ENCODE measurements around the gene PMEPA1. TPM values are rescaled to one million over a fixed set of nuclear protein-coding genes. Genes with fewer than 3 reads are reported as not detected.

The PMEPA1 gene
- total and polyA plus RNA-seq, 7 donors = 3.6 to 23.3 (median 6.5) TPM

DNA sequence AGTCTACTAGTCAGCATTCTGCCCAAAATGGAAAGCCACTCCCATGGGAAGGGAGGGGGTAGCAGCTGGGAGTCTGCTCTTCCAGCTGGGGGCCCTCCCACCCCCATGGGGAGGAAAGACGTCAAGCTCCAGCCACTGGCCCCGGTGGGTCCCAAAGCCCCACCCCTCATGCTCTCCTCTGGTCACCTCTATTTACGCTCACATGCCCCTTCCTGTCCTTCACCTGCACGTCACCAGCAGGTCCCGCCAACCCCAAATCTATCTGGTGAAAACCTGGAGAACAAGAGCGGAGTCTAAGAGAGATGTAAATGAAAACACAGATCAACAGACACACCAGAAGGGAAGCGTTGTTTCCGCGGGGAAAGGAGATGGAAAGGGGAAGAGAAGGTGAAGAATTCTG lies 59.5 kb downstream of the PMEPA1 start:
- no peak for DNase-seq
- Histone ChIP-seq H3K27ac (no peak overlapping the region), H3K36me3 (peaks cover 0 to 23% (median 6%) of the 10 kb centered on the region in 4 donors), H3K4me1 (peaks cover 0 to 4% (median 0%) of the 10 kb centered on the region in 4 donors), H3K27me3 (no peaks in the 10 kb centered on the region), H3K4me3 (no peak overlapping the region), H3K9me3 (peaks cover 0 to 4% (median 0%) of the 10 kb centered on the region in 4 donors)
- TF ChIP-seq POLR2A (IDR thresholded peaks at IDR 0.05) (no peak), POLR2AphosphoS5 (IDR thresholded peaks at IDR 0.05) (no peak), EP300 (IDR thresholded peaks at IDR 0.05) (no peak)
- TF ChIP-seq, protein P1, sequence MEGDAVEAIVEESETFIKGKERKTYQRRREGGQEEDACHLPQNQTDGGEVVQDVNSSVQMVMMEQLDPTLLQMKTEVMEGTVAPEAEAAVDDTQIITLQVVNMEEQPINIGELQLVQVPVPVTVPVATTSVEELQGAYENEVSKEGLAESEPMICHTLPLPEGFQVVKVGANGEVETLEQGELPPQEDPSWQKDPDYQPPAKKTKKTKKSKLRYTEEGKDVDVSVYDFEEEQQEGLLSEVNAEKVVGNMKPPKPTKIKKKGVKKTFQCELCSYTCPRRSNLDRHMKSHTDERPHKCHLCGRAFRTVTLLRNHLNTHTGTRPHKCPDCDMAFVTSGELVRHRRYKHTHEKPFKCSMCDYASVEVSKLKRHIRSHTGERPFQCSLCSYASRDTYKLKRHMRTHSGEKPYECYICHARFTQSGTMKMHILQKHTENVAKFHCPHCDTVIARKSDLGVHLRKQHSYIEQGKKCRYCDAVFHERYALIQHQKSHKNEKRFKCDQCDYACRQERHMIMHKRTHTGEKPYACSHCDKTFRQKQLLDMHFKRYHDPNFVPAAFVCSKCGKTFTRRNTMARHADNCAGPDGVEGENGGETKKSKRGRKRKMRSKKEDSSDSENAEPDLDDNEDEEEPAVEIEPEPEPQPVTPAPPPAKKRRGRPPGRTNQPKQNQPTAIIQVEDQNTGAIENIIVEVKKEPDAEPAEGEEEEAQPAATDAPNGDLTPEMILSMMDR (IDR thresholded peaks at IDR 0.05) = no peak
- 68 to 69% methylated on average over 9 of the region's 9 CpGs for WGBS, 2 donors
- intact Hi-C loops (cut with DNase I) = loop anchor here (5.0 kb wide), 1 partner anchor 437 kb away; no protein-coding TSS in a partner anchor

DNA sequence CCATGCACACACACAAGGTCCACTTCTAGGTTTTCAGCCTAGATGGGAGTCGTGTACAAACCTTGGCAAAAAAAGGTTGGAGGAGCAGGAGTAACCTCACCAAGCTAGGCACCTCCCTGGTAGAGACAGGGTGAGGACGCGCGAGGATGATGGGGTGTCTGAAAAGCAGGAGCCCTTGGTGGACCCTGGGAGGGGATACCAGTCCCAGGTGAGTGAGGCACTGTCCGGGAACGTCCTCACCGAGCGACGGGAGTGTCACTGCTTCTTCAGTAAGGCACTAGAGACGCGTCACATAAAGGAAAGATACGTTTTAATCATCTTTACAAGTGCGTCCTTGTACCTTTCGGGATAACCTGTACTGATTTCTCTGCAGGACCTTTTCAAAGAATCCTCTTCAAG lies 60.2 kb downstream of the PMEPA1 start:
- H3K4me1 ChIP-seq = peaks cover 0 to 3% (median 0%) of the 10 kb centered on the region in 4 donors
- DNase-seq = no peak
- peaks cover 0 to 23% (median 6%) of the 10 kb centered on the region in 4 donors for H3K36me3 ChIP-seq
- 93 to 94% methylated on average over 14 of the region's 14 CpGs for WGBS, 2 donors
- TF ChIP-seq POLR2AphosphoS5 (IDR thresholded peaks at IDR 0.05) (no peak), EP300 (IDR thresholded peaks at IDR 0.05) (no peak), POLR2A (IDR thresholded peaks at IDR 0.05) (no peak)
- TF ChIP-seq, protein P1 (IDR thresholded peaks at IDR 0.05) = no peak
- no peak overlapping the region for H3K27ac ChIP-seq
- H3K9me3 ChIP-seq = peaks cover 0 to 4% (median 0%) of the 10 kb centered on the region in 4 donors
- no peaks in the 10 kb centered on the region for H3K27me3 ChIP-seq
- intact Hi-C loops (cut with DNase I) = loop anchor here (5.0 kb wide), 1 partner anchor 438 kb away; no protein-coding TSS in a partner anchor
- no peak overlapping the region for H3K4me3 ChIP-seq

DNA sequence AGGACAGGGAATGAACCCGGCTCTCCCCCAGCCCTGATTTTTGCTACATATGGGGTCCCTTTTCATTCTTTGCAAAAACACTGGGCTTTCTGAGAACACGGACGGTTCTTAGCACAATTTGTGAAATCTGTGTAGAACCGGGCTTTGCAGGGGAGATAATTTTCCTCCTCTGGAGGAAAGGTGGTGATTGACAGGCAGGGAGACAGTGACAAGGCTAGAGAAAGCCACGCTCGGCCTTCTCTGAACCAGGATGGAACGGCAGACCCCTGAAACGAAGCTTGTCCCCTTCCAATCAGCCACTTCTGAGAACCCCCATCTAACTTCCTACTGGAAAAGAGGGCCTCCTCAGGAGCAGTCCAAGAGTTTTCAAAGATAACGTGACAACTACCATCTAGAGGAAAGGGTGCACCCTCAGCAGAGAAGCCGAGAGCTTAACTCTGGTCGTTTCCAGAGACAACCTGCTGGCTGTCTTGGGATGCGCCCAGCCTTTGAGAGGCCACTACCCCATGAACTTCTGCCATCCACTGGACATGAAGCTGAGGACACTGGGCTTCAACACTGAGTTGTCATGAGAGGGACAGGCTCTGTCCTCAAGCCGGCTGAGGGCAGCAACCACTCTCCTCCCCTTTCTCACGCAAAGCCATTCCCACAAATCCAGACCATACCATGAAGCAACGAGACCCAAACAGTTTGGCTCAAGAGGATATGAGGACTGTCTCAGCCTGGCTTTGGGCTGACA lies 60.8 kb downstream of the PMEPA1 start:
- H3K36me3 ChIP-seq = peaks cover 0 to 23% (median 6%) of the 10 kb centered on the region in 4 donors
- intact Hi-C loops (cut with DNase I) = no loop called here
- no peaks in the 10 kb centered on the region for H3K4me1 ChIP-seq
- peaks cover 0 to 4% (median 0%) of the 10 kb centered on the region in 4 donors for H3K9me3 ChIP-seq
- no peaks in the 10 kb centered on the region for H3K27me3 ChIP-seq
- TF ChIP-seq POLR2AphosphoS5 (IDR thresholded peaks at IDR 0.05) (no peak), POLR2A (IDR thresholded peaks at IDR 0.05) (no peak), EP300 (IDR thresholded peaks at IDR 0.05) (no peak)
- TF ChIP-seq, protein P1 (IDR thresholded peaks at IDR 0.05) = no peak
- WGBS, 2 donors = 89 to 91% methylated on average over 15 of the region's 15 CpGs
- H3K27ac ChIP-seq = no peak overlapping the region
- H3K4me3 ChIP-seq = no peak overlapping the region
- no peak for DNase-seq

DNA sequence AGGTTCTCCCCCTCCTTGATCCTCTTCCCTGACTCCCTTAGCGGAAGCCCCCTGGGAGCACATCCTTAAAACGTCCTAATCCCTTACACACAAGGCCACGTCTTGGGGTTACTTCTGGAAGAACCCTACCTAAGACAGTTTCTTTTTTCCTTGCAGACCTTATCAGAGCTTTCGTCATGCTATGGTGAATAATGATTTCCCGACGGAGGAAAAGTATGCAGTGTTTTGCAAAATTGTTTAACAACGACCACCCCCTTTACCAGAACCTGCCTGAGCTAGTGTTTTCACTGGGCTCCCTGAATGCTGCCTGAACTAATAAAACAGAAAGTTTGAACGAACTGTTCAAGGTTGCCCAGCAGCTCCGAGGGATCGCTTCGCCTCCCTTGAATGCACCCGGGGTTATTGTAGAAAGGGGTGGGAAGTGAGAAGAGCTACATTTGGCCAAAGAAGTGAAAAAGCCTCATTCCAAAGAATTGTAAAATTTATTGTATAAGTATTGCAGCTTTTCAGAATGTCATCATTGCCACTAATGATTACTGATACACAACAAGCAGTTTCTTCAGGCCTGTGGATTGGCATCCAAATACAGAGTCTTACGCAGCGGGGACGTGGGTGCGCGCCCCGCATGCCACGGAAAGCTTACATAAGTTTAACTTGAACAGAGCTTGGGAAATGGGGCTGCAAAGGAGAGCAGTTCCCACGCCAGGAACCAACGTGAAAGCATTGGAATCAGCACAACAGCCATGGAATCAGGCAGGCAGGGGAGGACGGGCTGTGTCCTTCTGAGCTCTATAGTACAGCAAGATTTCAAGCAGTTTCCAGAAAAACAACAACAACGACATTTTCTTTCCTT lies 61.7 kb downstream of the PMEPA1 start:
- no peaks in the 10 kb centered on the region for H3K27me3 ChIP-seq
- TF ChIP-seq POLR2A (IDR thresholded peaks at IDR 0.05) = no peak
- TF ChIP-seq, protein P1 (IDR thresholded peaks at IDR 0.05) = no peak
- TF ChIP-seq POLR2AphosphoS5 (IDR thresholded peaks at IDR 0.05) = no peak
- TF ChIP-seq EP300 (IDR thresholded peaks at IDR 0.05) = no peak
- H3K36me3 ChIP-seq = peaks cover 0 to 23% (median 6%) of the 10 kb centered on the region in 4 donors
- WGBS, 2 donors = 86 to 89% methylated on average over 23 of the region's 23 CpGs
- H3K27ac ChIP-seq = no peak overlapping the region
- H3K4me1 ChIP-seq = no peaks in the 10 kb centered on the region
- H3K9me3 ChIP-seq = peaks cover 0 to 4% (median 0%) of the 10 kb centered on the region in 4 donors
- no peak overlapping the region for H3K4me3 ChIP-seq
- no peak for DNase-seq
- intact Hi-C loops (cut with DNase I) = no loop called here
